GM12878 (cell line): Measurements from ENCODE around the gene EXOC4. TPM values are rescaled to one million over a fixed set of nuclear protein-coding genes. Genes with fewer than 3 reads are reported as not detected.

Source experiments
- ATAC-seq: fragments of 200-7000 bp; cut with Tn5 transposase; 3 replicates; pipeline ENCODE4 v1.9.1; 2020; ENCODE audit warnings: mild to moderate bottlenecking, moderate library complexity
- BruUV-seq: library from RNA; stranded (reverse); fragments of 400-500 nt; replicated peaks from 2 replicates; lab custom pipeline; 2021; lab: Mats Ljungman, UMichigan
- CTCF ChIA-PET: fragments of 300-600 bp; sonication (Branson Sonifier 250); formaldehyde crosslinking; extraction: SDS; loops from one replicate; lab custom pipeline; 2021; ENCODE audit warnings: inconsistent platforms; lab: Yijun Ruan, JAX
- POLR2A ChIA-PET: fragments of 350-600 bp; formaldehyde crosslinking; extraction: SDS; loops from one replicate; lab custom pipeline; 2021; ENCODE audit warnings: inconsistent platforms; lab: Charles Lee
- RAD21 ChIA-PET: fragments of 300-600 bp; sonication (Branson Sonifier 250); formaldehyde crosslinking; loops from one replicate; lab custom pipeline; 2023; ENCODE audit warnings: antibody characterized with exemption; ENCODE audit not compliant: unreplicated experiment; lab: Charles Lee
- SMC1A ChIA-PET: fragments of 300-600 bp; sonication (Branson Sonifier 250); formaldehyde crosslinking; loops from one replicate; lab custom pipeline; 2023; ENCODE audit not compliant: unreplicated experiment, uncharacterized antibody; lab: Charles Lee
- DNase-seq: peaks from one replicate; pipeline ENCODE4 v3.0.0-alpha.2; 2011; ENCODE audit warnings: low read depth, low spot score
- FAIRE-seq: peaks from 3 replicates; lab custom pipeline; 2011; peaks lifted over from hg19 to GRCh38; lab: Jason Lieb, UNC
- H2AFZ ChIP-seq: 2 replicates; pipeline ENCODE4 v1.6.0; 2011; ENCODE audit warnings: low read depth, low read length, control low read depth; ENCODE audit not compliant: control insufficient read depth
- H3K27ac ChIP-seq: 2 replicates; pipeline ENCODE4 v1.5.1; 2011; ENCODE audit warnings: control low read depth; ENCODE audit not compliant: control insufficient read depth, insufficient read depth
- H3K27me3 ChIP-seq, 2 experiments: replicated peaks in 1 of 2; 2 replicates each; pipeline versions ENCODE4 v1.6.0 to v1.6.1; 2011; ENCODE audit warnings: low read length in 1 of 2; ENCODE audit not compliant: control insufficient read depth in 2 of 2, insufficient read depth in 2 of 2
- H3K36me3 ChIP-seq, 2 experiments: 2 replicates each; pipeline ENCODE4 v1.5.1; 2011; ENCODE audit warnings: low read length in 1 of 2; ENCODE audit not compliant: control insufficient read depth in 2 of 2, insufficient read depth in 2 of 2
- H3K4me1 ChIP-seq: 2 replicates; pipeline ENCODE4 v1.6.1; 2011; ENCODE audit warnings: mild to moderate bottlenecking, low read length, moderate library complexity, mixed read lengths; ENCODE audit not compliant: control insufficient read depth, insufficient read depth
- H3K4me2 ChIP-seq: 2 replicates; pipeline ENCODE4 v1.6.0; 2011; ENCODE audit warnings: control low read depth; ENCODE audit not compliant: control insufficient read depth, insufficient read depth
- H3K4me3 ChIP-seq: fragments of 200-600 bp; sonication (generic); 2 replicates; pipeline ENCODE4 v1.5.1; 2016
- H3K79me2 ChIP-seq: 2 replicates; pipeline ENCODE4 v1.6.0; 2011; ENCODE audit warnings: low read length; ENCODE audit not compliant: control insufficient read depth, insufficient read depth
- H3K9ac ChIP-seq: 2 replicates; pipeline ENCODE4 v1.8.0; 2011; ENCODE audit warnings: low read length, control low read depth, mixed read lengths; ENCODE audit not compliant: control insufficient read depth, insufficient read depth
- H3K9me3 ChIP-seq: replicated peaks from 3 replicates; pipeline ENCODE4 v1.5.1; 2011; ENCODE audit warnings: mild to moderate bottlenecking, low read length; ENCODE audit not compliant: control insufficient read depth, insufficient read depth
- H4K20me1 ChIP-seq: 2 replicates; pipeline ENCODE4 v1.6.0; 2011; ENCODE audit not compliant: control insufficient read depth, insufficient read depth
- CHD1 ChIP-seq: IDR thresholded peaks from 2 replicates; pipeline ENCODE4 v1.6.1; 2012; ENCODE audit warnings: low read depth, low read length, improper control_type of control experiment
- E2F8 ChIP-seq: fragments of 450-650 bp; IDR thresholded peaks from 2 replicates; pipeline ENCODE4 v1.6.1; 2018; ENCODE audit warnings: mild to moderate bottlenecking, low read depth, moderate library complexity; ENCODE audit not compliant: partially characterized antibody
- MYC ChIP-seq: IDR thresholded peaks from 2 replicates; pipeline ENCODE4 v1.6.1; 2011; ENCODE audit warnings: mild to moderate bottlenecking, low read length, moderate library complexity, inconsistent platforms; ENCODE audit not compliant: insufficient read depth, insufficient replicate concordance, insufficient read length, severe bottlenecking
- NKRF ChIP-seq: fragments of 450-650 bp; conservative IDR thresholded peaks from 2 replicates; pipeline ENCODE4 v1.6.1; 2017; ENCODE audit warnings: mild to moderate bottlenecking, moderate library complexity
- RB1 ChIP-seq: fragments of 450-650 bp; formaldehyde crosslinking; IDR thresholded peaks from 2 replicates; pipeline ENCODE4 v1.6.1; 2017; ENCODE audit warnings: mild to moderate bottlenecking, borderline replicate concordance
- RELB ChIP-seq: fragments of 450-650 bp; IDR thresholded peaks from 2 replicates; pipeline ENCODE4 v1.6.1; 2017; ENCODE audit warnings: low read depth, mild to moderate bottlenecking, moderate library complexity
- SIN3A ChIP-seq: IDR thresholded peaks from 2 replicates; pipeline ENCODE4 v1.6.1; 2012; ENCODE audit warnings: low read depth, low read length, improper control_type of control experiment
- SMARCA5 ChIP-seq: fragments of 450-650 bp; IDR thresholded peaks from 2 replicates; pipeline ENCODE4 v1.6.1; 2017; ENCODE audit warnings: mild to moderate bottlenecking
- TCF7 ChIP-seq: IDR thresholded peaks from 2 replicates; pipeline ENCODE4 v1.6.1; 2014; ENCODE audit warnings: antibody characterized with exemption, borderline replicate concordance
- USF2 ChIP-seq: IDR thresholded peaks from 2 replicates; pipeline ENCODE4 v1.6.1; 2011; ENCODE audit warnings: low read depth, low read length, improper control_type of control experiment, borderline replicate concordance
- WRNIP1 ChIP-seq: IDR thresholded peaks from 2 replicates; pipeline ENCODE4 v1.6.1; 2011; ENCODE audit warnings: low read depth, low read length, improper control_type of control experiment, borderline replicate concordance
- ZSCAN29 ChIP-seq: fragments of 450-650 bp; IDR thresholded peaks from 2 replicates; pipeline ENCODE4 v1.6.1; 2017; ENCODE audit warnings: mild to moderate bottlenecking, moderate library complexity
- WGBS: methylation state at CpG from one replicate; pipeline ENCODE4 v1.1.6; 2016; ENCODE audit warnings: low lambda C conversion rate; ENCODE audit not compliant: insufficient replicate concordance, insufficient coverage; ENCODE audit errors: missing lambda C conversion rate; 5-methylcytosine and 5-hydroxymethylcytosine counted together
- in situ Hi-C: fragments of 300-500 bp; cut with MboI; formaldehyde crosslinking; loops from 9 replicates; pipeline ENCODE4 v1.14.3; 2018; ENCODE audit warnings: mixed read lengths
- intact Hi-C: fragments of 100-400 bp; cut with micrococcal nuclease; formaldehyde crosslinking; loops from one replicate; pipeline ENCODE4 v1.14.2; 2022; ENCODE audit not compliant: unreplicated experiment
- polyA plus RNA-seq, 11 experiments: library from polyadenylated mRNA; depleted of rRNA in 4 of 11; unstranded in 6 of 11; stranded (reverse) in 5 of 11; fragments of >200 nt; fragmentation: Nextera tagmentation in 4 of 11; fragmentation: Illumina TruSeq in 1 of 11; extraction: Ambion mirVana in 4 of 11; extraction: Trizol in 1 of 11; gene quantifications; 1 replicate in 1 of 11; 2 replicates in 10 of 11; pipeline versions ENCODE4 v1.2.1 to v1.2.3, GENCODE V29; 2011 to 2016; ENCODE audit warnings: inconsistent platforms in 2 of 11, missing spikeins in 2 of 11, low read depth in 1 of 11
- total RNA-seq, 4 experiments: library from RNA; depleted of rRNA in 3 of 4; stranded (reverse); fragments of >200 nt in 3 of 4; fragmentation: Illumina TruSeq in 1 of 4; extraction: Trizol in 1 of 4; gene quantifications; 2 replicates each; pipeline versions ENCODE4 v1.2.1 to v1.2.3, GENCODE V29; 2013 to 2021

EXOC4 gene
- total and polyA plus RNA-seq, 10 of the 15 experiments (the other 5 are each of a cell fraction or from before 2014, with no cell fraction given): 13.2 to 44.5 (median 29.6) TPM

- Histone ChIP-seq H3K36me3 (no peaks in the 10 kb centered on the region), H3K27ac (no peak overlapping the region), H3K4me3 (no peak overlapping the region), H3K79me2 (no peaks in the 10 kb centered on the region), H3K4me1 (no peaks in the 10 kb centered on the region), H3K27me3 (no peaks in the 10 kb centered on the region), H4K20me1 (no peaks in the 10 kb centered on the region), H2AFZ (no peak overlapping the region), H3K4me2 (no peak overlapping the region), H3K9ac (no peak overlapping the region), H3K9me3 (no peaks in the 10 kb centered on the region)
- intact Hi-C loops (no loop called here), in situ Hi-C loops (no loop called here)
- no peak for TF ChIP-seq TCF7
- no peak for TF ChIP-seq NKRF
- TF ChIP-seq RELB: no peak
- TF ChIP-seq CHD1: no peak
- TF ChIP-seq WRNIP1: no peak
- TF ChIP-seq E2F8: no peak
- TF ChIP-seq USF2: no peak
- no peak for TF ChIP-seq MYC
- no peak for TF ChIP-seq RB1
- TF ChIP-seq SIN3A: no peak
- TF ChIP-seq ZSCAN29: no peak
- TF ChIP-seq SMARCA5: no peak
- ATAC-seq: no peak
- SMC1A ChIA-PET: interaction anchor here (0.6 kb wide), 1 partner anchor 568 kb away, joined by 3 read pairs; no protein-coding TSS in a partner anchor
- no TSS peak for BruUV-seq
- no peak for DNase-seq
- FAIRE-seq: no peak
- WGBS: 97% methylated on average over 4 of the region's 4 CpGs
- POLR2A ChIA-PET: interaction anchor here (1.2 kb wide), 1 partner anchor 20 kb away, joined by 3 read pairs; no protein-coding TSS in a partner anchor
- RAD21 ChIA-PET: no interaction called here
- CTCF ChIA-PET: no interaction called here
These were observed 794.8 kb downstream of the EXOC4 start for GRCh38 chr7:134047675-134048074.
